DOHH2 (cell line): ENCODE results near the gene APOA1.

Experiments used
- CTCF ChIP-seq: fragments of 200-600 bp; sonication (generic); IDR thresholded peaks from one replicate; pipeline ENCODE4 v1.5.1; 2014; ENCODE audit warnings: antibody characterized with exemption, mild to moderate bottlenecking, low read depth, low read length; ENCODE audit not compliant: poor library complexity, severe bottlenecking
- EZH2phosphoT487 ChIP-seq: fragments of 200-600 bp; sonication (generic); IDR thresholded peaks from 2 replicates; pipeline ENCODE4 v1.6.1; 2017; ENCODE audit warnings: borderline replicate concordance, mild to moderate bottlenecking, antibody characterized with exemption, low read length, moderate library complexity, mixed read lengths

DNA sequence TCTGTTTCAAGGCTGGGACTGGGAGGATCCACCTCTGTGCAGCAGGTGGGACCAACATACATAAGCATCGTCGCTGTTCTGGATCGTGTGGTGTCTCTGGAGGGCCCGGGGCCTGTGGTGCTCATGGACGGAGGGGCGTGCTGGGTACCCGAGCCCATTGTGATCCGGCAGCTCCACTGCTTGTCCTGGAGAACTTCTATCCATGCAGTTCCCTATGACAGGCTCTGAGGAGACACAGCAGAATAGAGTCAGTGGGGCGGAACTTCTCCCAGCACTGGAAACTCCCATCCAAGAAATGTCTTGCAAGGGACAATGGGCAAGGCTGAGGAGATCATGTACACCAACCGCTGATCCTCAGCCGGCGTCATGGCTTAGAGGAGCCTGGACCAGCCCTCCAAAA lies 11.6 kb upstream of the APOA1 start:
- TF ChIP-seq CTCF (no peak), EZH2phosphoT487 (no peak)
